HG02759 (cell line): Measurements from ENCODE around the gene TBC1D22A.

Experiments used
- ATAC-seq: cut with Tn5 transposase; IDR thresholded peaks from one replicate; pipeline ENCODE4 v1.9.1; 2021; ENCODE audit warnings: mild to moderate bottlenecking, moderate library complexity; ENCODE audit not compliant: unreplicated experiment

The TBC1D22A gene

GRCh38 chr22:47143249-47143938, 380.9 kb downstream of the TBC1D22A start:
- no peak for ATAC-seq

GRCh38 chr22:47144076-47144765, 381.8 kb downstream of the TBC1D22A start:
- ATAC-seq = no peak

DNA sequence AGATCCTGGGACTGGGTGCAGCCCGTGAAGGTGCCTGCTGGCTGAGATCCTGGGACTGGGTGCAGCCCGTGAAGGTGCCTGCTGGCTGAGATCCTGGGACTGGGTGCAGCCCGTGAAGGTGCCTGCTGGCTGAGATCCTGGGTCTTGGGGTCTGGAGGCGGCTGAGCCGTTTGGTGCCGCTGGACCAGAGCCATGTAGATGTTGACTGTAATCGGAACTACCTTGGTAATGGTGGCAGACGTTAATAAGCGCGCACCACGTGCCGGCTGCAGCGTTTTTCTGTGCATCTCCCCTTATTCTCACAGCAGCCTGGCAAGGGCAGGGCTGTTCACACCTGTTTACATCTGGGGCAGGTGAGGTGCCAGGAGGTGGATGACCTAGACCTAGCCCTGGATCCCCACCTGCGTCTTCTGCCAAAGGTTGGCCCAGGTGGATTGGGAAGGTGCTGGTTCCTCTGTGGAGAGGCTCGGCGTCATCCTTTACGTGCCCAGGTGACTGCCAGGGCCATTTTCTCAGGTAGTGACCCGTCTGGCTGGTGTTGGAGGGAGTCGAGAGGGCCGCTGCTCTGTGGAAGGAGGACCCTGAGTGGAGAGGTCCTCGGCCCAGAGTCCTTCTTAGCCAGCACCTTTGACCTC, 382.5 kb downstream of the TBC1D22A start:
- no peak for ATAC-seq

- ATAC-seq = no peak
Measured at GRCh38 chr22:47145883-47146282, 383.4 kb downstream of the TBC1D22A start.

GRCh38 chr22:47146391-47146790, 383.9 kb downstream of the TBC1D22A start:
- no peak for ATAC-seq

DNA sequence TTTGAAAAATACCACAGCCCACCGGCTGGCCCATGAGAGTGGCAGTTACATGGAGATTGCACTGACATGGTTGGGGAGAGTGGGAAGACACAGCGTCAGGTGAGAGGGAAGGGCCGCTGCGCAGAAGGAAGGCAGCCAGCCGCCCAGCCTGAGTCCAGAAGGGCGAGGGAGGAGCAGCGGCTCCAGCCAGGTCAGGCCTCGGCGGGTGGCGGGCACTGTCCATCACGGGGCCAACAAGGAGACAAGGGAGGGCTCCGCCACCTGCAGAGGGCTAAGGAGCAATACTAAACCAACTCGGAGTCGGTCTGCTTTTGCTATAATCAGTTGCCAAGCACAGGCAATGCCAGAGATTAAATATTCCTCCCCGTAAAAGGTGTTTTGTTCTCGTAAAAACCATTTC, 384.5 kb downstream of the TBC1D22A start:
- ATAC-seq = no peak

- no peak for ATAC-seq
Measured at GRCh38 chr22:47147572-47147971, 385.1 kb downstream of the TBC1D22A start.

- no peak for ATAC-seq
Measured at GRCh38 chr22:47148510-47148909, 386.1 kb downstream of the TBC1D22A start.

DNA sequence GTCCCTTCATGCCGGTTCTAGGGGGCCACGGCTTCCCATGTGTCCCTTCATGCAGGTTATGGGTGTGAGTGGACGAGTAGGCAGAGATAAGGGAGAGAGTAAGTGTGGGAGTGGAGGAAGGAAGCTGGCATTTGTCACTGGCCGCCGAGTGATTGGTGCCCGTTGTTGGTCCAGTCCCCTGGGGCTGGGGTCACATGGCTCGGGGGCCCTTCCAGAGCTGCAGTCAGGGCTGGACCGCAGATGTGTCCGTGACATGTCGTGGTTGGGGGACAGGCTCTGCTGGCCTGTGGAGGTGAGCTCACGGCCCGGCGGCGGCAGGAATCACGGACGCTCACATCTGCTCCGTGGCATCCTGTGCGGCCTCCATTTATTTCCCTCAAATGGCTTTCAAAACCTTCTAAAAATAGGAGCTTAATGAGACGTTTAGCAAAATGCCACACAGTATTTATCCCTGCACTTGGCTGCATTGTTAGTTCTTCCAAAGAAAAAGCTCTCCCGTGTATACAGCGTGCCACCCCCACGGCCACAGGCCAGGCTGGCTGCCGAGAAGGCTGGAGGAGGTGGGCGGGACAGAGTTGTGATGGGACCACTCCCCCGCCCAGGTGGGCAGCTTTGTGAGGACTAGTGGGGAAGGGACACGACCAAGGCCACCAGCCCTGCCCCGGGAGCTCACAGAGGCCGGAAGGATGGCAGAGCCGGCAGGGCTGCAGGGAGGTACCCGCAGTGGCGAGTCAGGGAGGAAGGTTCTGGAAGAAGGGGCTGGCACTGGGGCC, 386.7 kb downstream of the TBC1D22A start:
- ATAC-seq = no peak

- no peak for ATAC-seq
Measured at GRCh38 chr22:47149976-47150375, 387.5 kb downstream of the TBC1D22A start.

GRCh38 chr22:47150426-47150825, 388.0 kb downstream of the TBC1D22A start:
- no peak for ATAC-seq

DNA sequence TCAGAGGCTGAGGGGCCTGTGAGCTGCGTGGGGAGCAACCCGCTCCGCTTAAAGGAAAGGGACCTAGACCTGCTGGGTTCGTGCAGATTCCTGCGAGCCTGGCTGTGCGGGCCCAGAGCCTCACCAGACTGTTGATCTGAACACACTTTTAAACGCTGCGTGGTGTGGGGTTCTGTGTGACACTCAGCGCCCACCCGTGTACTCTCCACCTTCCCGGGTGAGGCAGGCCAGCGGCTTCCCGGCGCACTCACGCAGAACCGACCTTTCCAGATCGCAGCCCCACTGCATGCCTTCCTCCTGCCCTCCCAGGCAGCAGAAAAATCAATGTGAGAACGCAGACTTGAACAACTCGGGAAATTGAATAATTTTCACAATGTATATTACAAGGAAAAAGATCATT, 388.6 kb downstream of the TBC1D22A start:
- ATAC-seq = no peak

DNA sequence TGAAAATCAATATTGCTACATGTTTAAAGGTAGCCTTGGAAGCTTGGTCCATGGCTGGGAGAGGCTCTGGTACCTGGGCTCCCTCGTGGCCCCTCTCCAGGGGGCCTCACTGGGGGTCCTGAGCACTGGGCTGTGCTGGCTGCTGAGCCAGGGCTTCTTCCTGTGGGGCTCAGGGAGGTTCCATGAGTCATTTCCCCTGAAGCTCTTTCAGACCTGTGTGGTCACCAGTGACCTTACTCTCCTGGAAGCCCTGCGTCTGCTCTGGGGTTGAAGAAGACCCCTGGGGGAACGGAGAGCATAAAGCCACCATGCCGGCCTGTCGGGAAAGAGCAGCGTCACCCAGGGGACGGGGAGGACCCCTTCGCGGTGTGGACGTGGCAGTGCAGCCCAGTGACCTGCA, 389.0 kb downstream of the TBC1D22A start:
- no peak for ATAC-seq

GRCh38 chr22:47152236-47152635, 389.8 kb downstream of the TBC1D22A start:
- ATAC-seq = no peak

- ATAC-seq = no peak
Measured at GRCh38 chr22:47152938-47153337, 390.5 kb downstream of the TBC1D22A start.

GRCh38 chr22:47153854-47154525, 391.5 kb downstream of the TBC1D22A start:
- no peak for ATAC-seq

DNA sequence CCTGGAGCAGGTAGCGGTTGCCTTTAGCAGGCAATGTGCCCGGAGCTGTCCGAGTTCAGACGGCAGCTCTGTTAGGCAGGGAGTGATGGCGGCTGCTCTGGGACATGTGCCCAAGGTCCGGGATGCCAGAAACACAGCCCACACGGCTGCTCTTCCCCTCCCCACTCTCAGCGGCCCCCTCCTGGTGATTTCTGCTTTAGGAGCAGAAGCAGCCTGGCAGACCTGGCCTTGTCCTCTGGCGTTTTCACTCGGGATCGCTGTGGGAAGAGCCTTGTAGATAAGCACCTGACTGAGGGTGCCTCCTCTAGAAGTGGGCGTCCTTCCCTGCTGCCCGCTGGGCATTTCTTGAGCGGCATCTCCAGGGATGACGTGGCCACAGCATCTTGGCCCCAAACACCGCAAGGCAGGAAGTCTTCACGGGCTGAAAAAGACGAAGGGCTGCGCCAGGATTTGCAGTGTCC, 392.2 kb downstream of the TBC1D22A start:
- ATAC-seq = no peak

- ATAC-seq = no peak
Measured at GRCh38 chr22:47155131-47155885, 392.9 kb downstream of the TBC1D22A start.

- no peak for ATAC-seq
Measured at GRCh38 chr22:47155912-47156311, 393.5 kb downstream of the TBC1D22A start.
